H1 (cell line): ENCODE data around the gene ATP1A3. TPM values are rescaled to one million over a fixed set of nuclear protein-coding genes. Genes with fewer than 3 reads are reported as not detected.

Experiments used
- CTCF ChIA-PET: fragments of 300-600 bp; sonication (Branson Sonifier 250); formaldehyde crosslinking; loops from one replicate; lab custom pipeline; 2021; ENCODE audit not compliant: partially characterized antibody; lab: Charles Lee
- POLR2A ChIA-PET: fragments of 300-600 bp; sonication (Branson Sonifier 250); formaldehyde crosslinking; loops from one replicate; lab custom pipeline; 2021; ENCODE audit warnings: inconsistent platforms; ENCODE audit not compliant: partially characterized antibody; lab: Charles Lee
- DNase-seq, 2 experiments: peaks; one replicate each; pipeline versions ENCODE4 v3.0.0 to v3.0.0-alpha.2; 2010 to 2022; ENCODE audit warnings: low spot score in 2 of 2, low read depth in 1 of 2, mixed read lengths in 1 of 2
- FAIRE-seq: peaks from 2 replicates; lab custom pipeline; 2011; peaks lifted over from hg19 to GRCh38; lab: Jason Lieb, UNC
- H2AFZ ChIP-seq: 2 replicates; pipeline ENCODE4 v1.8.1; 2012; ENCODE audit warnings: low read length, inconsistent platforms
- H2AK5ac ChIP-seq: 2 replicates; pipeline ENCODE4 v1.6.1; 2013; ENCODE audit warnings: low read depth, low read length
- H2BK120ac ChIP-seq: replicated peaks from 2 replicates; pipeline ENCODE3; 2013; ENCODE audit warnings: low read depth, low read length, inconsistent platforms
- H2BK12ac ChIP-seq: 2 replicates; pipeline ENCODE4 v1.6.1; 2013; ENCODE audit warnings: low read depth, low read length
- H2BK15ac ChIP-seq: 2 replicates; pipeline ENCODE4 v1.6.1; 2013; ENCODE audit warnings: low read length
- H2BK20ac ChIP-seq: 2 replicates; pipeline ENCODE4 v1.6.1; 2013; ENCODE audit warnings: low read length
- H2BK5ac ChIP-seq: 2 replicates; pipeline ENCODE4 v1.6.1; 2013; ENCODE audit warnings: low read depth, low read length
- H3K14ac ChIP-seq: 2 replicates; pipeline ENCODE4 v1.6.1; 2013; ENCODE audit warnings: inconsistent platforms; ENCODE audit not compliant: insufficient read length
- H3K18ac ChIP-seq: 2 replicates; pipeline ENCODE4 v1.6.1; 2013; ENCODE audit warnings: low read length; ENCODE audit errors: extremely low read depth
- H3K23ac ChIP-seq: 2 replicates; pipeline ENCODE4 v1.6.1; 2013; ENCODE audit warnings: inconsistent platforms; ENCODE audit not compliant: insufficient read length
- H3K23me2 ChIP-seq: 2 replicates; pipeline ENCODE4 v1.6.1; 2013; ENCODE audit warnings: low read depth, low read length
- H3K27ac ChIP-seq: 2 replicates; pipeline ENCODE4 v1.6.1; 2011; ENCODE audit warnings: low read depth, low read length, inconsistent platforms
- H3K27me3 ChIP-seq, 4 experiments: replicated peaks in 1 of 4; 1 replicate in 1 of 4; 2 replicates in 3 of 4; pipeline versions ENCODE4 v1.6.1 to v1.8.1; 2011 to 2013; ENCODE audit warnings: low read length in 3 of 4, mild to moderate bottlenecking in 3 of 4, inconsistent platforms in 2 of 4, mixed read lengths in 2 of 4, moderate library complexity in 1 of 4; ENCODE audit not compliant: control insufficient read depth in 3 of 4, insufficient read depth in 3 of 4; ENCODE audit errors: extremely low read depth in 1 of 4
- H3K36me3 ChIP-seq, 4 experiments: 2 replicates each; pipeline versions ENCODE4 v1.6.1 to v1.8.1; 2011 to 2013; ENCODE audit warnings: mild to moderate bottlenecking in 4 of 4, low read length in 3 of 4, moderate library complexity in 2 of 4, control low read depth in 1 of 4, inconsistent platforms in 1 of 4; ENCODE audit not compliant: insufficient read depth in 4 of 4, control insufficient read depth in 2 of 4
- H3K4ac ChIP-seq: replicated peaks from 2 replicates; pipeline ENCODE3; 2013; ENCODE audit warnings: low read length, low read depth, mixed read lengths, inconsistent platforms; ENCODE audit not compliant: insufficient read length
- H3K4me1 ChIP-seq, 4 experiments: replicated peaks in 1 of 4; 1 replicate in 1 of 4; 2 replicates in 3 of 4; pipeline versions ENCODE4 v1.6.1 to v1.8.1; 2011 to 2013; ENCODE audit warnings: low read length in 3 of 4, inconsistent platforms in 2 of 4, mixed read lengths in 1 of 4; ENCODE audit not compliant: insufficient read depth in 4 of 4, control insufficient read depth in 3 of 4
- H3K4me2 ChIP-seq, 2 experiments: 2 replicates each; pipeline versions ENCODE4 v1.6.1 to v1.8.1; 2011 to 2013; ENCODE audit warnings: low read depth in 2 of 2, low read length in 2 of 2, control low read depth in 1 of 2, inconsistent platforms in 1 of 2, mild to moderate bottlenecking in 1 of 2; ENCODE audit not compliant: insufficient read depth in 1 of 2
- H3K4me3 ChIP-seq, 4 experiments: fragments of 200-600, 300-600 bp in 1 of 4; sonication (generic), shearing (Covaris generic), sonication (Bioruptor Twin) in 1 of 4; 2 replicates each; pipeline versions ENCODE4 v1.5.1 to v1.8.1; 2011 to 2016; ENCODE audit warnings: low read length in 4 of 4, low read depth in 3 of 4, control low read depth in 2 of 4, inconsistent platforms in 2 of 4, mild to moderate bottlenecking in 2 of 4, mixed read lengths in 1 of 4, moderate library complexity in 1 of 4; ENCODE audit not compliant: insufficient read depth in 2 of 4; ENCODE audit errors: extremely low read depth in 1 of 4
- H3K56ac ChIP-seq: replicated peaks from 2 replicates; pipeline ENCODE3; 2013; ENCODE audit warnings: low read depth, mild to moderate bottlenecking, mixed read lengths, low read length, inconsistent platforms; ENCODE audit not compliant: insufficient read length
- H3K79me1 ChIP-seq: 2 replicates; pipeline ENCODE4 v1.6.1; 2013; ENCODE audit warnings: low read depth, low read length, control low read depth
- H3K79me2 ChIP-seq, 2 experiments: 2 replicates each; pipeline versions ENCODE4 v1.6.1 to v1.8.1; 2012 to 2013; ENCODE audit warnings: low read length in 2 of 2, mild to moderate bottlenecking in 2 of 2, inconsistent platforms in 1 of 2; ENCODE audit not compliant: insufficient read depth in 2 of 2, control insufficient read depth in 1 of 2
- H3K9ac ChIP-seq, 4 experiments: replicated peaks in 1 of 4; 1 replicate in 1 of 4; 2 replicates in 3 of 4; pipeline versions ENCODE4 v1.6.1 to v1.8.1; 2011 to 2013; ENCODE audit warnings: low read depth in 3 of 4, low read length in 3 of 4, control low read depth in 2 of 4, mild to moderate bottlenecking in 2 of 4, moderate library complexity in 2 of 4, inconsistent platforms in 1 of 4; ENCODE audit errors: extremely low read depth in 1 of 4
- H3K9me3 ChIP-seq, 2 experiments: 2 replicates each; pipeline versions ENCODE4 v1.6.1 to v1.8.1; 2012 to 2013; ENCODE audit warnings: mild to moderate bottlenecking in 2 of 2, moderate library complexity in 2 of 2, control low read depth in 1 of 2, inconsistent platforms in 1 of 2, low read depth in 1 of 2, low read length in 1 of 2, mixed read lengths in 1 of 2; ENCODE audit not compliant: insufficient read depth in 2 of 2
- H4K20me1 ChIP-seq, 2 experiments: replicated peaks in 1 of 2; 2 replicates each; pipeline versions ENCODE3 to v1.8.1; 2011 to 2013; ENCODE audit warnings: inconsistent platforms in 2 of 2, low read length in 2 of 2, mild to moderate bottlenecking in 1 of 2; ENCODE audit not compliant: insufficient read depth in 2 of 2, control insufficient read depth in 1 of 2
- H4K5ac ChIP-seq: 2 replicates; pipeline ENCODE4 v1.6.1; 2013; ENCODE audit warnings: low read length, low read depth, mixed read lengths, inconsistent platforms; ENCODE audit not compliant: insufficient read length
- H4K8ac ChIP-seq: 2 replicates; pipeline ENCODE4 v1.8.0; 2013; ENCODE audit warnings: mild to moderate bottlenecking, moderate library complexity, low read length, inconsistent platforms; ENCODE audit not compliant: insufficient read depth; ENCODE audit errors: extremely low read depth
- H4K91ac ChIP-seq: replicated peaks from 2 replicates; pipeline ENCODE3; 2013; ENCODE audit warnings: low read length, mixed read lengths, inconsistent platforms; ENCODE audit not compliant: insufficient read length
- CBX8 ChIP-seq: fragments of 300-800, 300-1000 bp; sonication (generic); IDR thresholded peaks from 2 replicates; pipeline ENCODE4 v1.7.1; 2016; ENCODE audit warnings: low read depth, low read length, borderline replicate concordance
- CREB1 ChIP-seq: IDR thresholded peaks from 2 replicates; pipeline ENCODE4 v1.6.1; 2012; ENCODE audit warnings: inconsistent platforms
- EGR1 ChIP-seq: IDR thresholded peaks from 2 replicates; pipeline ENCODE4 v1.6.1; 2011; ENCODE audit warnings: low read depth, low read length, borderline replicate concordance
- KDM1A ChIP-seq: fragments of 200-600, 300-600 bp; sonication (generic); IDR thresholded peaks from 2 replicates; pipeline ENCODE4 v1.7.1; 2016; ENCODE audit warnings: mild to moderate bottlenecking, low read length, borderline replicate concordance
- TAF7 ChIP-seq: optimal IDR thresholded peaks from 2 replicates; pipeline ENCODE3; 2011; ENCODE audit warnings: low read depth, mild to moderate bottlenecking, inconsistent platforms, low read length, moderate library complexity, borderline replicate concordance
- TCF12 ChIP-seq: IDR thresholded peaks from 2 replicates; pipeline ENCODE4 v1.6.1; 2011; ENCODE audit warnings: low read depth, mild to moderate bottlenecking, low read length
- WGBS, 2 experiments: shearing (Covaris generic) in 1 of 2; methylation state at CpG; one replicate each; pipeline versions ENCODE4 v1.1.6 to v1.1.7; 2013 to 2015; ENCODE audit warnings: low lambda C conversion rate in 2 of 2, mixed read lengths in 2 of 2, inconsistent platforms in 1 of 2, low coverage in 1 of 2, missing lambda C conversion rate in 1 of 2; ENCODE audit not compliant: insufficient replicate concordance in 2 of 2, insufficient coverage in 1 of 2, insufficient read length in 1 of 2; ENCODE audit errors: extremely low coverage in 1 of 2, missing lambda C conversion rate in 1 of 2; 5-methylcytosine and 5-hydroxymethylcytosine counted together
- polyA plus RNA-seq, 7 experiments: library from polyadenylated mRNA; depleted of rRNA in 3 of 7; stranded (reverse) in 5 of 7; unstranded in 2 of 7; fragments of >200 nt in 5 of 7; fragments of 200-250 nt in 2 of 7; gene quantifications; 1 replicate in 5 of 7; 2 replicates in 1 of 7; 4 replicates in 1 of 7; pipeline versions ENCODE4 v1.2.1 to v1.2.3, GENCODE V29; 2011 to 2013; ENCODE audit warnings: missing spikeins in 2 of 7, mixed read lengths in 2 of 7
- total RNA-seq: library from RNA; stranded (reverse); fragmentation: NEBNext Ultra II Directional; extraction: Animal tissue kit (Norgen Biotek cat#: 25700); gene quantifications from 2 replicates; pipeline ENCODE4 v1.2.1, GENCODE V29; 2021

ATP1A3 gene
- total and polyA plus RNA-seq, 2 of the 8 experiments (the other 6 are each of a cell fraction or from before 2014, with no cell fraction given), result 11.1 to 41.2 TPM

- H4K8ac ChIP-seq, result peak overlapping the region; percentile 38; the same call in 1 of the 2 replicates
- H2BK5ac ChIP-seq, result peak overlapping the region; percentile 60; the same call in 1 of the 2 replicates
- no peaks in the 10 kb centered on the region for H3K79me1 ChIP-seq
- H4K5ac ChIP-seq, result no peak overlapping the region
- POLR2A ChIA-PET, result interaction anchor here (0.8 kb wide), 1 partner anchor 47 kb away, joined by 3 read pairs; no protein-coding TSS in a partner anchor
- no peak overlapping the region for H3K9ac ChIP-seq
- no peak for DNase-seq
- no peak overlapping the region for H4K91ac ChIP-seq
- H2BK120ac ChIP-seq, result no peak overlapping the region
- WGBS, 2 experiments, result 91% methylated on average over 25 of the region's 28 CpGs; no CpG with 5 or more reads in 1 of the 2 experiments
- no peaks in the 10 kb centered on the region for H3K79me2 ChIP-seq
- CTCF ChIA-PET, result interaction anchor here (0.5 to 1.2 kb wide), 3 partner anchors 12 to 17 kb away, joined by 3 to 4 read pairs (median 3); no protein-coding TSS in a partner anchor
- H3K4me2 ChIP-seq, result no peak overlapping the region
- H3K23me2 ChIP-seq, result no peaks in the 10 kb centered on the region
- H3K23ac ChIP-seq, result no peak overlapping the region
- no peak overlapping the region for H2AK5ac ChIP-seq
- H2BK15ac ChIP-seq, result no peak overlapping the region
- no peak overlapping the region for H2AFZ ChIP-seq
- H3K56ac ChIP-seq, result no peak overlapping the region
- no peaks in the 10 kb centered on the region for H3K4me1 ChIP-seq
- peaks cover 0 to 9% (median 0%) of the 10 kb centered on the region in 4 experiments; a peak in 3 of 8 replicates for H3K36me3 ChIP-seq
- H2BK12ac ChIP-seq, result no peak overlapping the region
- FAIRE-seq, result no peak
- no peak overlapping the region for H3K18ac ChIP-seq
- H3K4ac ChIP-seq, result no peak overlapping the region
- no peak overlapping the region for H2BK20ac ChIP-seq
- H3K4me3 ChIP-seq, result no peak overlapping the region
- no peaks in the 10 kb centered on the region for H3K9me3 ChIP-seq
- H3K27me3 ChIP-seq, result no peaks in the 10 kb centered on the region
- H3K27ac ChIP-seq, result no peak overlapping the region
- no peak overlapping the region for H3K14ac ChIP-seq
- H4K20me1 ChIP-seq, result peaks cover 0 to 3% of the 10 kb centered on the region in 2 experiments
- TF ChIP-seq CREB1 (no peak), EGR1 (no peak), TAF7 (no peak), CBX8 (no peak), TCF12 (no peak), KDM1A (no peak)
Measured at GRCh38 chr19:41968751-41969595, 25.1 kb downstream of the ATP1A3 start.
